NCI-H2107 treated with DMSO at 0.1 percent for 48 hours (cell line): ENCODE data around the gene SLCO4A1.

Experiments used
- DNase-seq: peaks from one replicate; lab custom pipeline; 2025; ENCODE audit not compliant: unreplicated experiment; lab: John Stamatoyannopoulos, UW

Gene SLCO4A1

GRCh38 chr20:62636446-62636845 is 5.9 kb upstream of the SLCO4A1 start:
- DNase-seq = no peak

GRCh38 chr20:62637110-62637509 is 5.2 kb upstream of the SLCO4A1 start:
- no peak for DNase-seq

DNA sequence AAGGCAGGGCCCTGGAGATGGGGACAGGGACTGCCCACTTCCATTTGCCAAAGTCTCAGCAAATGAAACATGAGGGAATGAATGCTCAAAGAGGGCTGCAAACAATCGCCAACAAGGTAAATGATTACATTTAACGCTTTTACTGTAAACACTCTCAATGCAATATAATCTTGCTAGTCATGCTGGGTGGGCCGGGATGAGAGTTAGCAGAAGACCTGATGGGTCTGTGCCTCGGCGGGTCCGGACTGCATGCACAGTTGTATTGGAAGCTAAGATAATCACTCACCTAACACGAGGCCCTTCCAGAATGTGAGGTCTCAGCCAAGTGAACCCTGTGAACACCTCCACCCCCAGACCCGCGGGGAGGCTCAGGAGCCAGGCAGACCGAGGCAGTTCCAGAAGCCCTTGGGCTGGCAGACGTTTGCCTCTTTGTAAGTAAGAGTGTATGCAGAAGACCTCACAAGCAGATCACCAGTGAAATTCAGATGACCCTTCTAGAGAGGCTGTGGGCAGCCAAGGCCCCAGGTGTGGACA is 4.7 kb upstream of the SLCO4A1 start:
- DNase-seq = no peak

DNA sequence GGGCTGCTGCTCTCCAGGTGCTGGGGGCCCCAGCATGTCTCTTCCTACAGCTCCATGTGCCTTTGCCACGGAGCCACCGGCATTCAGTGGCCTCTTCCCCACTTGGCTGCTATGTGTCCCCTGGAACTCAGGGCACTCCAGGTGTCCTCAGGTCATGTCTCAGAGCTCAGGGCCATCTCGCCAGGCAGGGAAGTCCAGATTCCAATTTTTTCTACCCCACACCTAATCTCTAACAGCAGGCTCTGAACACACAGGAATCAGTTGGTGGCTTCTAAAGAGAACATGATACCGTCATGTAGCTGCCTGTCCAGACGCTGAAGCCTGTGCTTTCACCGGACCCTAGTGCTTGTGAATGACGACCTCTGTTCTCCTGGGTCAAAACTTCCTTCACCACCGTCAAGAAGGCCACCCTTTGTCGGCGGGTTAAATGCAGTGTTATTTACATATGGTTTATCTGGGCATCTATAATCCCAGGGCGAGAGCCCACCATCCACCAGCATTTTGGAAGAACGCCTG is 4.2 kb upstream of the SLCO4A1 start:
- no peak for DNase-seq

DNA sequence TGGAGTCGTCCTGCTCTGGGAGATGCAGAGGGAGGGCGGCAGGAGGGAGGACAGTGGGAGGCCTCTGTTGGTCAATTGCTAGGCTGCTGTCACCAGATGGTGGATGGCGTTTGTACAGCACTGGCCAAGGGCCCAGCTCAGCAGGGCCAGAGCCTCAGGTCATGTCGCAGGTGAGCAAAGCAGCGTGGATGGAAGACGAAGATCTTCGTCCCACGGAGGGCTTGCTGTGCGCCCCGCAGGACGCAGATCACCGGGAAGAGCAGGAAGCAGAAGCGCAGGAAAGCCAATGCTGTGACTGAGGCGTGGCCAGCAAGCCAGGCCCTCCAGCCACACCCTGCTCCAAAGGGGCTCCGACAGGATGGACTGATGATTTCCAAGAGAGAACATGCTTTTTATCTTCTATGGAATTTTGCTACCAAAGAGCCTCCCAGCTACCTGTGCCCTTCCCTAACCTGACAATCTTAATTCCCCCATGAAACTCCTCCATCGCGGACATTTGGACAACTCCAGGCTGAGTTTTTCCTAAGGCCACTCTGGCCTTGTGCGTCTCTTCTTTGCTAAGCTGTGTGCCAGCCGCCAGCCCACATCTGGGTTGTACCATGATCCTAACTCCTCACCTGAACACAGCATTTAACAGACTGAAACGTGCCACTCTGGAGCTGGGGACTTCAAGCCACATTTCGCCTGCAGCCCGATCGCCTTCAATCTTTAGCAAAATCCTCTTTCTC is 3.5 kb upstream of the SLCO4A1 start:
- no peak for DNase-seq

DNA sequence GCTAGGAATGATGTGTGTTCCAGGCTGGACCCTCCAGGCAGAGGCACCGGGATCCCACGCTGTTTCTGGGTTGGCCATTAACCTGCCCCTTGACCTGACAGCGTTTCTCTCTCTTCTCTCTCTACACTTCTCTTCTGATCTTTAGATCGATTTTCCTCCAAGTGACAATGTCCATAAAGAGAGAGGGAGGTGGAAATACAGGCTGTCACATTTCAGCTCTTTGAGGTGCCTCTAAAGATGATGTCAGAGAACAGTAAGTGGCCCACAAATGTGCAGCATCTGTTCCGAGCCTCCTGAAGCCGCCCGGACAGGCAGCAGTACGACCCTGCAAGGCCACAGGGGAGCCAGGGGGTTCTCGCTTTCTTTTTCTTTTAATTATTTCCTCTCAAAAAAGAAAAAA is 2.5 kb upstream of the SLCO4A1 start:
- no peak for DNase-seq

DNA sequence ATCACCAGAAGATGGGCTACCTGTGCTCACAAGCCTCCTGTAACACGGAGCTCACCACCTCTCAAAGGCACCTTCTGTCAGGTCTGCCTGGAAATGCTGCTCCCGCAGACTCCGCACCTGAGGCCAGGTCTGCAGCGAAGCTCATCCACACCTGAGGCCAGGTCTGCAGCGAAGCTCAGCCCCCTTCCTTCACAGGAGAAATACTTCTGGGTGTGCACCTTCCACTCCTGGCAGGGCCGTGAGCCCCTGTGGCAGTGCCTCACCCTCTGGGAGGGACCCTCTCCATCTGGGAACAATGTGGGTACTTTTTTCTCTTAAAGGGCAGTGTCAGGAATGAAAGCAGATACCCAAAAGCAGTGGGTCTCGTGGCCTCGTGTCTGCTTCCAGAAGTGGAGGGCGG is 1.4 kb upstream of the SLCO4A1 start:
- no peak for DNase-seq

DNA sequence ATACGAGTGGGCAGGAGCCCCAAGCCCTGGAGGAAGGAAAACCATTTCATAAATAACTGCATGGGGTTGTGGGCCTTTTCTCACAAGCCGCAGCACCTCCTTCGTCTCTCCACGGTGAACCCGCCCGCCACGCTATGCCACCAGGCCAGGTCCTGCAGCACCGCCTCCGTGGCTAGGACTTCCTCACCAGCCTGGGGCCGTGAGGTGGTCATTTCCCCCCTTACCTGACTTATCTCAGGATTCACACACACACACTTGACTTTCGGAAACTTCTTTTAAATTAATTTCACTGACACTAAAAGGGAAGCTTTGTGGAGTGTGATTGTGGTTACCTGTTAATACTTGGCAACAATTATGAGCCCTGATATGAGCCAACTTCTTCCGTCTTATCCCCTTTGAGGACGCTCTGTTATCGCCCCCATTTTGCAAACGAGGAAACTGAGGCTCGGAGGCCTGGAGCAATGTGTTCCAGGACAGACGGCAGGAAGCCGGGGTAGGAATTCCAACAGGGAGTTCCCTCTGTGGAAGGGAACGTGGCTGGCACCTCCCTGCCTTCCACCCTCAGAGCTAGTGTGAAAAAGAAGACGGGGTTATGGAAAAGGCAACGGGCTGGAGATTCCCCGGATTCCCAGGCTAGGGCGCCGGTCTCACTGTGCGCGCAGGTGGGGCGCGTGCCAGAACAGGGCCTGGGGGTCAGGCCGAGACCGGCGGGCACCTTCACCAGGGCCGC is 817 bp upstream of the SLCO4A1 start:
- no peak for DNase-seq

DNA sequence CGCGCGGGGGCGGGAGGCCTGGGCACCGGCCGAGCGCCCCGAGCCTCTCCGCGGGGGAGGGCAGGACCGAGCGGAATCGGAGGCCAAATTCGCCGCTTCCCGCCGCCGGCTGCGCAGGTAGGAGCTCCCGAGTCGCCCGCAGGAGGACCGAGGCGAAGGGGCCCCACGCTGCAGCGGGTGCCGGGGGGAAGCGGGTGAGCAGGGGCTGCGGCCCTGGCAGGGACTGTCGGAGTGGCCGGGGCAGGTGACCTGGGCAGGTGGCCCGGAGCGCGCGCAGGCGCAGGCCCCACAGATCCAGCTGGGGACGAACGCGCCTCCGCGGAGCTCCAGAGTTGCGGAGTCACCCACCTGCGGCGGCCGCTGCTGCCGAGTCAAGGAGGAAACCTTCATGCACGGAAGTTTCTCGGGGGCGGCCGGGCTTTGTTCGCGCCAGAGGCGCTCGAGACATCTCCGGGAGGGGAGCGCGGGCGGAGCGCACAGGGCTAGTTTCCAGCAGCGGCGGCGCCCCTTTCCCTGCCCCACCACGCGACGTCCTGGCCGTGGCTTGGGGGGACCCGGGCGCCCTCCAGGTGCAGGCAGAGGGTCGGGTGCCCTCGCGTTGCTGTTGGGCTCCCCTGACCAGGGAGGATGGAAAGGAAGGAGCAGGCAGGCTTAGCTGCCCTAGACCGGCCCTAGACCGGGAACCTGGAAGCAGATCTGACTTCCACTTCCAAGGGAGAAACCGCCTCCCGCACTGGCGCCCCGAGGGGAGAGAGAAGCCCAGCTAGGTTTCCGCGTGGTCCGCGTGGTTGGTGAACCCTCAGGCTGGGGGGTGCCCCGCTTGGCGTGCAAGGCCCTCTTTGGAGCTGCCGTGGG is 590 bp downstream of the SLCO4A1 start:
- DNase-seq = no peak

- DNase-seq = no peak
These were observed 1.3 kb downstream of the SLCO4A1 start for GRCh38 chr20:62643521-62644043.

DNA sequence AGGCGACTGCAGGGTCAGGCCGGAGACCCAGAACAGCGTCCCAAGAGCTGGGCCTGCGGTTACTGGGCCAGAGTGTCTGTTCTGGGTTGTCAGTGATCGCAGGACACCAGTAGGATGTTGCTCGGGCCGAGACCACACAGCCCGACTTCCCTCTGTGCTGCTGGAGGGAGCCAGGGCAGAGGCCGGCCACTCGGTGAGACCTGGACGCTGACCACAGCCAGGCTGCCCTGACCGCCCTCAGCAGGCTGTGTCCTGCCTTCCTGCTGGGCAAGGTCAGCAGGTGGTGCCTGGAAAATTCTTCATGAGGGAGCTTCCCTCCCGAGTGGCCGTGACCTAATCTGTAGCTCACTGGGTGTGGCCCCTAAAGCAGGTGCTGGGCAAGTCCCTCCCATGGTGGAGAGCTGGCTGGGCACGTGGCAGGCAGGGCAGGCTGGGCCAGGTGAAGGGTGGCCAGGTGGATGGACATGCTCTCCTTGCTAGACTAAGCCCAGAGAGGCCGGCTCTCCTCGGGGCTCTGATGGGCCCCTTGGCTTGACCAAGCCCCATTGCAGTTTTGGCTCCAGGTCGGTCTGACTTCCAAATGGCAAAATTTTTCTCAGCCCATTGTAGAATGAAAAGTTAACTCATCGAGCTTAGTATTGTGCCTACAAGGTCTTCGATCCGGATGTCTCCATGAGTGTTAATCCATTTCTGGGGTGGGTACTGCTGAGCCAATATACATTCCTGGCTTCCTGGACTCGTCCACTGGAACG is 1.9 kb downstream of the SLCO4A1 start:
- DNase-seq = no peak

GRCh38 chr20:62644802-62645496 is 2.6 kb downstream of the SLCO4A1 start:
- no peak for DNase-seq

- DNase-seq = no peak
These were observed 3.3 kb downstream of the SLCO4A1 start for GRCh38 chr20:62645613-62646012.

GRCh38 chr20:62646851-62647520 is 4.7 kb downstream of the SLCO4A1 start:
- DNase-seq = no peak

DNA sequence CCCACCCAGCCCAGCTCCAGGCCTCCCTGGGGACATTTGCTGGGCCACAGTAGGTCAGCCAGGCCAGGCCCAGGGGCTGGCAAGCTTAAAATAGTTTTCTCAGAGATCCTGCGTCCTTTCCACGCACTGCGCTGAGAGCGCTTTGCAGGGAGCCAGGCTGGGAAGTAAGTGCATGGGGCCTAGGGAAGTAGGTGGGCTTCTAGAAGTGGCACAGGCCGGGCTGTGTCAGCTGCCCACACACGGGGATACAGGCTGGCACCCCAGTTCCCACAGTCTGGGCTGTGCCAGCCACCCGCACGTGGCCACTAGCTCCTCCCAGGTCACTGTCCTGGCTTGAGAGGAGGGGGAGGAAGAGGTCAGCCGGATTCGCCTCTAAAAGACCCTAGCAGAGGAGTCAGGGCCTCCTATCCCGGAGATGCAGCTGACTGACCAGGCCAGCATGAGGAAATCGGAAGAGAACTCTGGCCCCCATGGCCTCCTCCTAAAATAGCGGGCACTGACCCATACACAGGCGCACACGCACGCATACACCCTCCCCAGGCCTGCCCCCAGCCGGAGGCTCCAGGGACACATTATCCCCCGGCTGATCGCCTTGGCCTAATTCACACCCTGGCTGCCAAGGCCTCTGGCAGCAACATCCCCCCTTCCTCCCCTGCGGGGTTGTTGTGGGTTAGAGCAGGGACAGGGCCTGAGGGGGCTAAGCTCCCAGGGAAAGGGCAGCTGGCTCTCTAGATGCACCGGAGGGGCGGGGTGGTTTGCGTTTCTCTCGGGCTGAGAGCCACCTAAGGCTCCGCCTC is 5.4 kb downstream of the SLCO4A1 start:
- no peak for DNase-seq

- DNase-seq = no peak
These were observed 6.2 kb downstream of the SLCO4A1 start for GRCh38 chr20:62648318-62648995.

DNA sequence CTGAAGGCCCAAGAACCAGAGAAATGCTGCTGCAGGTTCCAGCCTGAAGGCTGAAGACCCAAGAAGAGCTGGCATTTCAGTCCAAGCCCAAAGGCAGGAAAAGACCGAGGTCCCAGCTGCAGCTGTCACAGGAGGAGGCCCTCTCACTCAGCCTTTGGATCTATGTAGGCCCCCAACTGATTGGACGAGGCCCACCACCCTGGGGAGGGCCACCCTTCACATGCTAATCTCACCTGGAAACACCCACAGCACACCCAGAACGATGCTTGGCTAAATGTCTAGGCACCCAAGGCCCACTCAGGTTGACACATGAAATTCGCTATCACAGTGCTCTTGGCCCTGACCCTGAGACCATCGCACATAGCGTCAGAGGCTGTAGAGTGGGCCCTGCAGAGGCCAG is 6.8 kb downstream of the SLCO4A1 start:
- DNase-seq = no peak
